Stimulated activated effector memory CD8-positive, alpha-beta T cell treated with anti-CD3 and anti-CD28 coated beads, Interleukin-12 subunit alpha, Interleukin-12 subunit beta, amount 100 ng/mL, for 72 hours (primary cell): ENCODE results near the gene NUP37.
"Not testable (repeated sequence)": the region's sequence is repeated elsewhere in the genome, so short reads cannot be mapped to it uniquely, and the experiment has no call there.

Experiments
- ATAC-seq: fragments of 150-1000 bp; cut with Tn5 transposase; 2 replicates; pipeline ENCODE4 v1.10.0; 2021
- DNase-seq, 2 donors: peaks; one replicate each; pipeline ENCODE4 v3.0.0; 2021 to 2022; ENCODE audit warnings: low spot score in 2 of 2
- H3K27ac Mint-ChIP-seq: one replicate; pipeline ENCODE4 v1.8.0; 2022; ENCODE audit warnings: mild to moderate bottlenecking, mixed read lengths
- H3K36me3 Mint-ChIP-seq: one replicate; pipeline ENCODE4 v1.8.0; 2022; ENCODE audit warnings: mild to moderate bottlenecking, mixed read lengths
- H3K4me1 Mint-ChIP-seq: one replicate; pipeline ENCODE4 v1.8.0; 2022; ENCODE audit warnings: mixed read lengths
- H3K4me3 Mint-ChIP-seq: one replicate; pipeline ENCODE4 v1.8.0; 2022; ENCODE audit warnings: mild to moderate bottlenecking, mixed read lengths
- H3K9me3 Mint-ChIP-seq: one replicate; pipeline ENCODE4 v1.8.0; 2022; ENCODE audit warnings: mixed read lengths

Gene NUP37

DNA sequence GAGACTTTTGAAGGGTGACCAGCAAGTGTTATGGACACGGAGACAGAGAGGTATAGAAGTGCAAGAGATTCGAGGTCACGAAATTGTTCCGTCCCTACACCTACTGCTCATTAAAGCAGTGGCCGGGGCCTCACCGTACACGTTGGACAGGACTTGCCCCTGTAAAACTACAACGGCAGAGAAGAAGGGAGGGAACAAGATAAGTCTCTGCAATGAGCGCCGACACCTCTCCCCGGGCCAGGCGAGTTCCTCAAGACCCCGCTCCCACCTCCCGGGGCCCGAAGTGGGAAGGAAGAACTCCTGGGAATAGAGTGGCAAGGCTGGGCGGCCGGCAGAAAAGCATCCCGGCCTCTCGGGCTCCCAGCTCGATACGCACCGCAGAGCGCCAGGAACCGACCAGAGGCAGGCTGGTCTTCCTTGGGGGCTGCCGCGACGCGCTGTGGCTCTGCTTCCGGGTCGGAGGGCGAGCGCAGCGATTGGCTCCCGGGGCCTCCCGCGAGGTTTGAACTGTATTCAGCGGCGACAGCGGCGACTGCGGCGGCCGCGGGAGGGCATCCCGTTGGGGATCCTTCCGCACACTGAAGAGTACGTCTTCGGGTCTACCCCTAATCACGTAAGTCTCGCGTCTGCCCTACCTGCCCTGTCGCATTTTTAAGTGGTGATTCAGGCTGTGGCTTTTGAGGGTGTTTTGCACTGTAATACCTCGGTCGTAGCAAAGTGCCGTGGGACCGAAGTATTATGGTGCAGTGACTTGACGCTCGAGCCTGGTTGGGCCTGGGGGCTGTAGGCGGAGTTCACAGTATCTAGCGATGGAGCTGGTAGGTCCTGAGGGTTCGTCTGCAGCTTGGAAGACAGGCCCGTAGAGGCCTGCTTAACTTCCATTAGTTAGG is at the start of gene NUP37, which contains the start of gene PARPBP:
NUP37 (minus strand) TSS at position 441 of the 890 bp plus-strand sequence. CDS start 1,596 bp downstream, outside the sequence.
PARPBP (plus strand) TSS at position 510 of the 890 bp plus-strand sequence. CDS start 3,706 bp downstream, outside the sequence.
- DNase-seq (peak; percentile 85 to 95), ATAC-seq (peak; percentile 97)
- H3K4me1 Mint-ChIP-seq: peaks cover 11% of the 10 kb centered on the region
- peak within 1 kb of the TSS; percentile 94 for H3K27ac Mint-ChIP-seq
- no peaks in the 10 kb centered on the region for H3K9me3 Mint-ChIP-seq
- H3K36me3 Mint-ChIP-seq: peaks cover 39% of the 10 kb centered on the region
- H3K4me3 Mint-ChIP-seq: peak within 1 kb of the TSS; percentile 86

DNA sequence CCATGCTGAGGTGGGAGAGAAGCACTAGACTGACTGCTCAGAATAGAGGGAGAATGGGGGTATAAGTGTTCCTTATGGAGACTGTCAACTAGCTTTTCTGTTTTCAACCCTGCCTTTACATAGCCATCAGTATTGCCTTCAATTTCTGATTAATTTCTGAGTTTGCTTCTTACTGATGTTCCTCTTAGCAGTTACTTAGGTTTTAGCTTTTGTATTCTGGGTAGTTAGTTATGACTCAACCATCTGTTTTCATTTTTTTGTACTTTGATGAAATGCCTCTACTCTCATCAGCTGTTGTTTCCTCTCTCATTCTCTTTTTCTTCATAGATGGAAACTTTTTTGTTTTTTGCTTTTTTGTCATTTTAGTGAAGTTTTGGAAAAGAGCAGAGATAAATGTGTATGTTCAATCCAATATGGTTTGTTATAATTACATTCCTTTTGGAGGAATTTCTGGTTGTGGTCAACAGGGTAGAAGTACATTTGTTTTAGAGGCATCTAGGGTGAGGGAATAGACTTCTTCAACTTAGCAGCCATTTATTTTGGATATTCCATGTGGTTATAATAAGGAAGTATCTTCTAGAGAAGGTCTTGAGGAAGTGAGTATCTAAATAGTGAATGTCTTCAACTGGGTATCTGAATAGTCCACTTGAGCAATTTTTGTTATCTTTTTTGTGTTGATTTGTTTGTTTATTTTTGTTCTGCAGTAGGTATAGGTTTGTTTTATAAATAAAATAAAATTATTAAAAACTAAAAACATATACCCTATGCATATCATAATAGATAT is 48.1 kb upstream of the NUP37 start:
- H3K4me1 Mint-ChIP-seq: peaks cover 29% of the 10 kb centered on the region
- DNase-seq: no peak
- peak; percentile 97 for ATAC-seq
- peak overlapping the region; percentile 18 for H3K27ac Mint-ChIP-seq
- no peaks in the 10 kb centered on the region for H3K36me3 Mint-ChIP-seq
- H3K4me3 Mint-ChIP-seq: no peak overlapping the region
- no peaks in the 10 kb centered on the region for H3K9me3 Mint-ChIP-seq

- Mint-ChIP-seq H3K27ac (no peak overlapping the region), H3K36me3 (no peaks in the 10 kb centered on the region), H3K4me3 (no peak overlapping the region), H3K4me1 (peaks cover 13% of the 10 kb centered on the region), H3K9me3 (no peaks in the 10 kb centered on the region)
- DNase-seq (no peak), ATAC-seq (no peak)
Observed at GRCh38 chr12:102163383-102163782, 43.5 kb upstream of the NUP37 start.

DNA sequence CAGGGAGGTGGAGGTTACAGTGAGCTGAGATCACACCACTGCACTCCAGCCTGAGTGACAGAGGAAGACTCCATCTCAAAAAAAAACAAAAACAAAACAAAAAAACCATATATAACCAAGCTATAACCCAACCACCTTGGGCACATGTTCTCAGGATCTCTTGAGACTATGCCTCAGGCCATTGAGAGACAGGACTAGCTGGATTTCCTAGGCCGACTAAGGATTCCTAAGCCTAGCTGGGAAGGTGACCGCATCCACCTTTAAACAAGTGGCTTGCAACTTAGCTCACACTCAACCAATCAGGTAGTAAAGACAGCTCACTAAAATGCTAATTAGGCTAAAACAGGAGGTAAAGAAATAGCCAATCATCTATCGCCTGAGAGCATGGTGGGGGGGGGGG is 35.3 kb upstream of the NUP37 start:
- not testable (repeated sequence) for H3K27ac Mint-ChIP-seq, H3K4me3 Mint-ChIP-seq, H3K4me1 Mint-ChIP-seq, ATAC-seq, DNase-seq, H3K36me3 Mint-ChIP-seq, H3K9me3 Mint-ChIP-seq

GRCh38 chr12:102147062-102147587 is 27.2 kb upstream of the NUP37 start:
- H3K27ac Mint-ChIP-seq, H3K4me3 Mint-ChIP-seq, H3K9me3 Mint-ChIP-seq, H3K4me1 Mint-ChIP-seq, DNase-seq, ATAC-seq, H3K36me3 Mint-ChIP-seq: not testable (repeated sequence)

- Mint-ChIP-seq H3K4me3 (no peak overlapping the region), H3K27ac (no peak overlapping the region), H3K9me3 (no peaks in the 10 kb centered on the region), H3K36me3 (no peaks in the 10 kb centered on the region), H3K4me1 (no peaks in the 10 kb centered on the region)
- DNase-seq (no peak), ATAC-seq (no peak)
Observed at GRCh38 chr12:102144221-102144620, 24.3 kb upstream of the NUP37 start.

- H3K9me3 Mint-ChIP-seq, H3K4me3 Mint-ChIP-seq, DNase-seq, H3K27ac Mint-ChIP-seq, ATAC-seq, H3K4me1 Mint-ChIP-seq, H3K36me3 Mint-ChIP-seq: not testable (repeated sequence)
Observed at GRCh38 chr12:102142866-102143373, 23.0 kb upstream of the NUP37 start.

GRCh38 chr12:102137619-102138018 is 17.7 kb upstream of the NUP37 start:
- not testable (repeated sequence) for ATAC-seq, H3K4me3 Mint-ChIP-seq, DNase-seq, H3K9me3 Mint-ChIP-seq, H3K27ac Mint-ChIP-seq, H3K36me3 Mint-ChIP-seq, H3K4me1 Mint-ChIP-seq

DNA sequence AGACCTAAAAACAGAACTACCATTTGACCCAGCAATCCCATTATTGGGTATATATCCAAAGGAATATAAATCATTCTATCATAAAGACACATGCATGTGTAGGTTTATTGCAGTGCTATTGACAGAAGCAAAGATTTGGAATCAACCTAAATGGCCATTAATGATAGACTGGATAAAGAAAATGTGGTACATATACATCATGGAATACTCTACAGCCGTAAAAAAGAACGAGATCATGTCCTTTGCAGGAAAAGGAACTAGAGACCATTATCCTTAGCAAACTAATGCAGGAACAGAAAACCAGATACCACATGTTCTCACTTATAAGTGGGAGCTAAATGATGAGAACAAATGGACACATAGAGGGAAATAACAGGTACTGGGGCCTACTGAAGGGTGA is 11.5 kb upstream of the NUP37 start:
- ATAC-seq, H3K4me3 Mint-ChIP-seq, DNase-seq, H3K9me3 Mint-ChIP-seq, H3K36me3 Mint-ChIP-seq, H3K4me1 Mint-ChIP-seq, H3K27ac Mint-ChIP-seq: not testable (repeated sequence)

DNA sequence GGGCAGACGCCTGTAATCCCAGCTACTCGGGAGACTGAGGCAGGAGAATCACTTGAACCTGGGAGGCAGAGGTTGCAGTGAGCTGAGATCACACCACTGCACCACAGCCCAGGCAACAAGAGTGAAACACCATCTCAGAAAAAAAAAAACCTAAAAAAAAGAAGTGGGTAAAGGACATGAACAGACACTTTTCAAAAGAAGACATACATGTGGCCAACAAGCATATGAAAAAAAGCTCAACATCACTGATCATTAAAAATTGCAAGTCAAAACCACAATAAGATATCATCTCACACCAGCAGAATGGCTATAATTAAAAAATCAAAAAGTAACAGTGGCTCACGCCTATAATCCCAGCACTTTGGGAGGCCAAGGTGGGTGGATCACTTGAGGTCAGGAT is 10.8 kb upstream of the NUP37 start:
- H3K4me1 Mint-ChIP-seq, DNase-seq, H3K4me3 Mint-ChIP-seq, ATAC-seq, H3K27ac Mint-ChIP-seq, H3K9me3 Mint-ChIP-seq: not testable (repeated sequence)
- H3K36me3 Mint-ChIP-seq: peaks cover 13% of the 10 kb centered on the region

DNA sequence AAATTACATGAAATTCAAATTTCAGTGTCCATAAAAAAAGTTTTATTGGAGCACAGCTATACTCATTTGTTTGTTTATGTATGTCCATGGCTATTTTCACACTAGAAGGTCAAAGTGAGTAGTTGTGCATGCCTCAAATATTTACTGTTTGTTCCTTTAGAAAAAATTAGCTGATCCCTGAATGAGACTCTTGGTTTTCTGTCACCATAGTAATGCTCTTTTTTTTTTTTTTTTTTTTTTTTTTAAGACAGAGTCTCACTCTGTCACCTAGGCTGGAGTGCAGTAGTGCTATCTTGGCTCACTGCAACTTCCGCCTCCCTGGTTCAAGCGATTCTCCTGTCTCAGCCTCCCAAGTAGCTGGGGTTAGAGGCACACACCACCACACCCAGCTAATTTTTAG is 1.4 kb upstream of the NUP37 start:
- H3K4me1 Mint-ChIP-seq: peaks cover 11% of the 10 kb centered on the region
- not testable (repeated sequence) for DNase-seq, ATAC-seq, H3K9me3 Mint-ChIP-seq, H3K27ac Mint-ChIP-seq
- peaks cover 31% of the 10 kb centered on the region for H3K36me3 Mint-ChIP-seq
- peak overlapping the region; percentile 86 for H3K4me3 Mint-ChIP-seq

- Mint-ChIP-seq H3K9me3 (no peaks in the 10 kb centered on the region), H3K4me1 (peaks cover 11% of the 10 kb centered on the region), H3K4me3 (peak overlapping the region; percentile 86), H3K27ac (peak overlapping the region; percentile 94), H3K36me3 (peaks cover 31% of the 10 kb centered on the region)
- no peak for DNase-seq
- ATAC-seq: no peak
Observed at GRCh38 chr12:102120886-102121285, 972 bp upstream of the NUP37 start.

DNA sequence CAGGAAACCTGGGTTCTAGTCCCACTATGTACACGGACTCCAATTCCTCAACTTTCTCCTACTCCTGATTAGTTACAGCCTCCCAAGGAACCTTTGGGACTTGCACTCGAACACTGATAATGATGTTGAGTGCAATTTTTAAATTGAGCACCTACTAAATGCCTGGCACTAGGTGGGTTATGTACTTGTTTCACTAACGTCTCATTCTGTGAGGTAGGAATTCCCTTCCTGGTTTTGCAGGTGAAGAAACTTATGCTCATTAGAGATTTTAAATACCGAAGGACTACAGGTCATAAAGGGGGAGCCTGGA is 605 bp upstream of the NUP37 start:
- peak overlapping the region; percentile 86 for H3K4me3 Mint-ChIP-seq
- H3K36me3 Mint-ChIP-seq: peaks cover 35% of the 10 kb centered on the region
- DNase-seq (no peak), ATAC-seq (no peak)
- peaks cover 11% of the 10 kb centered on the region for H3K4me1 Mint-ChIP-seq
- peak overlapping the region; percentile 94 for H3K27ac Mint-ChIP-seq
- no peaks in the 10 kb centered on the region for H3K9me3 Mint-ChIP-seq

DNA sequence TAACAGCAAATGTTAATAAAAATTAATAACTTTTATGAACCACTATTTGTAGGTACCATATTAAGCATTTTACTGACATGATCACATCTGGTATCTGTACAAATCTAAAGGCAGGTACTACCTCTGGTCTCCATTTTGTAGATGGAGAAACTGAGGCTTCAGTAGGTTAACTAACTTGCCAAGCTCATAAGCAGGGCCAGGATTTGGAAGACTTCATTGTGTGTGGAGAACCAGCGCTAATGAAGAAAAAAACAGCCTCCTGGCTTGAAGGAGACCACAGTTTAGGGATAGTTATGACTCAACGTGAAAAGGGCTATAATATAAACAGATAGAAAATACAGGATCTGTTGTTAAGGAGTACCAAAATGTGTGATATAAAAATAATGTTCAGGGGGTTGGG is 1.0 kb downstream of the NUP37 start:
- Mint-ChIP-seq H3K36me3 (peaks cover 32% of the 10 kb centered on the region), H3K4me3 (peak overlapping the region; percentile 86), H3K27ac (peak overlapping the region; percentile 94), H3K9me3 (no peaks in the 10 kb centered on the region), H3K4me1 (peaks cover 11% of the 10 kb centered on the region)
- no peak for DNase-seq
- ATAC-seq: no peak

GRCh38 chr12:102116392-102116791 is 3.5 kb downstream of the NUP37 start:
- no peaks in the 10 kb centered on the region for H3K9me3 Mint-ChIP-seq
- no peak for DNase-seq
- H3K4me1 Mint-ChIP-seq: peaks cover 11% of the 10 kb centered on the region
- H3K36me3 Mint-ChIP-seq: peaks cover 38% of the 10 kb centered on the region
- no peak overlapping the region for H3K27ac Mint-ChIP-seq
- no peak overlapping the region for H3K4me3 Mint-ChIP-seq
- no peak for ATAC-seq
